Stimulated activated CD8-positive, alpha-beta memory T cell treated with anti-CD3 and anti-CD28 coated beads, Interleukin-15, amount 100 ng/mL, for 48 hours (primary cell): ENCODE results near the gene SLC25A21.
"Not testable (repeated sequence)": the region's sequence is repeated elsewhere in the genome, so short reads cannot be mapped to it uniquely, and the experiment has no call there.

Source experiments
- DNase-seq, 2 donors: peaks; one replicate each; pipeline ENCODE4 v3.0.0-alpha.2; 2020; ENCODE audit warnings: low read depth in 2 of 2

The SLC25A21 gene

DNA sequence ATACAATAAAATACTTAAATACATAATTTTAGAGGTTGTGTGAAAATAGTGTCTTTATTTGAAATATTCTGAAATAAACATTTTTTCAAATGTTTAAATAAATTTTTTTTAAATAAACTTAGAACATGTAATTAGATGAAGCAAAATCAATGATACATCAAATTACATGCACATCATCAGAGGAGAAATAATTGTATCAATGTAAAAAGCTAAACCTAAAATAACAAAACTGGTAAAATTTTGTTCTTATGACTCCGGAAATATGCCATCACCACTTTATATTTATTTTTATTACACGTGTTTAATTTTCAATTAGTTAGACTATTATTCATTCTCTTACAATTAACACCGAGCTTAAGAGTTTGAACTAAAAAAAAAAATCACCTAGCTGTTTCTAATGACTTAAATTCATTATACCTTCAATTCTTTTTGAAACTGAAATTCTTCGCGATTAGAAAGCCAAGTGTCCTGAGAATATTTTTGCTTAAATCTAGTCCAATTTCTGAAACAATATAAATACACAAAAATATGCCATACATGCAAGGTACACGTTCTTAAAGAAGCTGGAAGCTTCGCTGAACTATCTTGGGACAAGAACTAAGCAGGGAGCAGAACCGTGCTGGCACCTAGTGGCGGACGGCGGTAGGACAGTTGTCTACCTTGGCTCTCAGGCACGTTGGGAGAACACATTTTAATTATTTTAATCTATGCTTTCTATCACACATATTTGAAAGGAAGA, 230.5 kb downstream of the SLC25A21 start:
- peak; percentile 16 to 28 for DNase-seq

DNA sequence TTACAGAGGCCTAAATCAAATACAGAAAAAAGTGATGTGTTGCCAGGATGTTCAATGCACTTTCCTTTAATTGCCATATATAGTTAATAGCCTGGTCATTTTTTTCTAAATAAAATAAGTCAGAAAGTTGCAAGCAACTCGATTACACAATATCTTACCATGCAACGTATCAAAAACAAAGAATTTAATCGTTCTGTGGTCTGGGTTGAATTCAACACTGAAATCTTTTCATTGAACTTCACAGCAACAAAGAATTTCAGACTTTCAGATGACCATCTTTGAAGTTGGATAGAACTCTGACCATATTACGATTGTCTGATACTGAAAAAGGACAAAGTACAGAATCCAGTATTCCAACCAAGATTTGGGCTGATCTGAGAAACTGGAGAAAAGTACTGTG, 231.9 kb downstream of the SLC25A21 start:
- DNase-seq, result no peak

DNA sequence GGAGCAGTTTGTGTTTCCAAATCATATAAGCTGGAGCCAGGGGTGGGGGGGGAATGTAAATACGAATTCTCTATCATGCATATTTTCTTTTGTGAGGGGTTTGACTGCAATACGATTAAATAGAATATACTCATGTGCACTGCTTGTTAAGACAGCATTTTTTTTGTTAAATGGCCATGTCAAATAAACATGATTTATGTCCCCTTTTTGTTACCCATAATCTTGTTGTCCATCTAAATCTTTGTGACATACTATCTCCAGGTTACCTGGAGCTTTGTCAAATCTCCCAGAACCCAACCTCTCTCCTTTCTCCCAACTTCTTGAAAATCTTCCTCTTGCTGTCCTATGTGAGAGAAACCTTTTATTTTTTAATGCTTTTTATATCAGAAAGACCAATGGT, 233.1 kb downstream of the SLC25A21 start:
- no peak for DNase-seq

DNA sequence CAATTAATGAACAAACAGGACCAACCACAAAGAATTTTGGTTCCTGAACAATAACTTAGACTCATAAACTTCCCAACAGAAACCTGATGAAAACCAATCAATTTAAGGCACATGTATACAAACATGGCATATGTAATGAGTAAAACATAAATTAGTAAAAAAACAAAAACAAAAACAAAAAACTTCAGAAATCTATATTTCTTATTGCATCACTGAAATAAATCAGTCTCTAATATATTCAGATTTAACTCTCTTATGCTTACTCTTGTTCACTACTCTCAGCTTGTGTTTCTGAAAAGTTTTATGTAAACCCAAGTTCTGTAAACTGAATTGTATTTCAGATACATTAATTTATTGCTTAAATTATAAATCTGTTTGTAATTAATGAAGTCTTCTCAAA, 233.7 kb downstream of the SLC25A21 start:
- no peak for DNase-seq

DNA sequence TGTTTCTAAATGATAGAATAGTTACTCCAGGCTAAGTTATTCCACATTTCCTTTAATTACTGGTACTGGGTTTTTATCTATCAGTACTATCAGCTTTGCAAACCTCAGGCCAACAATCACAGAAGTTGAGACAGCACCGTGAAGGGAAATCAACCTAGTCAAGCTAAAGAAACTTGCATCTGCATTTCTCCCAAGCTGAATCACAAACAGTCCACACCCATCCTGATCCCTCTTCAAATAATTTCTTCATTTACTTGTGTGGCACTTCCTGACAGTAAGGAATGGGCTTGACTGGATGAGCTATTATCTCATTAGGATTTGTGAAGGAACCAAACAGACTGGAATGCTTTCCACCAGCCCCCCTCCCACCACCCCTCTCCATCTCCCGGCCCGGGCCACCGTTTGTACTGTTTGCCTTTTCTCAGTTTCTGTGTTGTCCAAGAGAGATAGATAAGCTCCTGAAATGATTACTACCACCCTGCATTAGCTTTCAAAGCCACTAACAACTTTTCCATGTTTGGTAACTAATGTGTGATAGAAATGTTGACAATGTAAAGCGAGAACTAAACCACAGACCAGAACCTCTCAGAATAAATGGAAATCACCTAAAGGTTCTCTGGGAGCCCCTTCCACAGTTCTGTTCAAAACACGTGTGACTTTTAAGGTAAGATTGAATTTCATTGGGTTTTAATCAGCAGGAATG, 236.3 kb downstream of the SLC25A21 start:
- no peak for DNase-seq

DNA sequence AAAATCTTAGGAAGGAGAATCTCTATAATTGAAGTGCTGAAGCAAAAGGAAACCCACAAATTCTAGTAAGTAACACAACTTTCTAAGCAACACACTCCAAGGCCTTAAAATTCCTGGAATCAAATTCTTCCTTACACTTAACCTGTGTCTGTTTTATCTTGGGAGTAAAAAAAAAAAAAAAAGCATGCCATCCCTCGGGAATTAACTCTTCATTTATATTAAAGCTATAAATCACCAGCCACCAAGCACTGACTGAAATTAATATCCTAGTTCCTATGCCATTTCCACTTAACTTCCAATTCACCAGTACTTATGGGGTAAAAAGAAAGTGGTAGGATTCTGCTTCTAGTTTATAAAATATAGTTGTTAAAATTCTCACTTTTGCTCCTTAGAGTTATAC, 238.1 kb downstream of the SLC25A21 start:
- no peak for DNase-seq

DNA sequence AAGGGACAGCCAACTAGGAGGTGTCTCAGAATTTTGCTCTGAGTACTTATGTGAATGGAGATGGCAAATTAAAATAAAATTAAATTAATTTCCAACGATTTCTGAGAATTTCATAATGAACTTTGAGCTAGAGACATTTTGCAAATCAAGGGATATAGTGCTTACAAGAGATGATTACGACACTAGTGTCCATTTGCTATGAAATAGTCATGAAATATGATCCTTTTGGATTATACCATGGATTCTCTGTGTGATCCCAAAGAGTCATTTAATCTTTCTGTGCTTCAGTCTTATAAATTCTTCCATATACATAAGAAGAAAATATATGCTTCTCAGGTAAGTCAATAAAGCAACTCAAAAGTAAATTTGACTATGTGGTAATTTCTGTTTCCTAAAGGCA, 240.6 kb downstream of the SLC25A21 start:
- DNase-seq, result no peak

DNA sequence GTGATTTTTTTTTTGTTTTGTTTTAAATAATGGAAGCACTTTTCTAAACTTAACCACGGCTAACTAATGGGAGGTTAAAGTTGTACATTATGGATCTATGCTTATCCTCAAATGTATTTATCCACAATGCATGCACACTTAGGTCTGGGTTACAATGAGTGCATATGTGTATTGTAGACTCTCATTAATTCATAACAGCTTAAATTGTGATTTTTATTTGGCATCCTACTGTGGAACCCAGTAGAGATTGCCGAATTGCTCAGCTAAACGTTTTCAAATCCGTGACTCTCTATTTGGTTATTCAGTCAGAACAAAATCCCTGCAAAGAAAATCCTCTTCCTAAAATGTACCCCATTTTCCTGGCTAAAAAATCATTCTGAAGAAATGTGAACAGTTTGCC, 244.0 kb downstream of the SLC25A21 start:
- DNase-seq, result no peak

DNA sequence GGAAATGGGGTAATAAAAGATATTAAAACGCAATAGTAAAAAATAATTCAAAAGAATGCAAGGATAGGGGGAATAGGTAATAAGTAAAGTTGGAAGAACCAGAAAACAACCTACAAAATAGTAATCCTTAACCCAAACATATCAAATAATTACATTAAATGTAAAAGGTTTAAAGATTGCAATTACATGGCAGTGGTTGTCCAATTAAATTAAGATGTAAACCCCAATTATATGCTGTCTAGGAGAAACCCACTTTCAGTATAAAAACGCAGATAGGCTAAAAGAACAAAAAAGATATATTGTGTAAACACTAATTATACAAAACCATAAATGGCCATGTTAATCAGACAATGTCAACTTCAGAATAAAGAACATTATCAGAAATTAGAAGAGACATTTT, 247.3 kb downstream of the SLC25A21 start:
- DNase-seq, result no peak

DNA sequence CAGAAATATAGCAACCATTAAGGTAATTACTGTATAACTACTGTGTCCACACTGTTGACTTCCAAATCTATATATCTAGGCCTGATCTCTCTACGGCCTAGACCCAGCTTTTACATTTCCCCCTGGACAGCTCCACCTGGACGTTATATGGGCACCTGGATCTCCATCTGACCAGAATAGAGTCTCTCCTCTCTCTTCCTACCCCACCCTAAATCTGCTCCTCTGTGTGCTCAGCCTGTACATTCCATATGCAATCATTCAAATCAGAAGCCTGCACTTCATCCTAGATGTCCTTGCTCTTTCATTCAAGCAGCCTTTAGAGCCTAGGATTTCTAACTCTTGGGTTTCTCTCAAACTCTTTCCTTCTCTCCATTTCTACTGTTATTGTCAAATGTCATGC, 255.7 kb downstream of the SLC25A21 start:
- no peak for DNase-seq

DNA sequence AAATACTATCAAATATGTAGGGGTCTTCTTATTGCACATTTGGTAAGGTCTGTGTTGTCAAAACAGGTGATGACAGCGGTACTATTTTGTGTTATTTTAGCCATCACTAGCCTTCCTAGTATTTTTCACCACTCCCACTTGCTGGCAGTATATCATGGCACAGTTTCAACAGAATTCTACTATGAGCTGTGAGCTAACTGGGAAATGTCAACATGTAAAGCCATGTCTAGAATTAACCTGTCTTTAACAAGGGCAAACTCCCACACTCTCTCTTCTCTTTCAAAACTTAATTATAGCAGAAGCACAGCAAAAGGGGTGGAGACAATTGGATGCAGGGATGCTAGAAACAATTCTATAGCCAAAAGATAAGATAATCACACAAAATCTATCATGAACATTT, 257.3 kb downstream of the SLC25A21 start:
- no peak for DNase-seq

DNA sequence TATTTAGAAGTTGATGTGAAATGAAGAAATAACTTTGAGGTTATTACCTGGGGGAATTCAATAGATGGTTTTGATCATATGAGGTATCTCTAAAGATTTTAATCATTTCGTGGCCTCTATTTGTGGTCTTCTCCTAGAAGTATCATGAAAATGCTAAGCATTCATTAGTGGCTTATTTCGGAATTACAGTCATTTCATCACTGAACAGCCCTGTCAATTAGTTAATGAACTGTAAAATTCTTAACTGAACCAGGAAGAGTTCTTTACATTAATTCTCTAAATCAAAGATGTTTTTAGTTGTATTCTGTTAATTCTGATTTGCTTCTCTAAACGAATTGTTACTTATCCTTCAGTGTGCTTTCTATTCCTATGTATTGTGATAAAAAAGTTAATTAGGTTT, 261.8 kb downstream of the SLC25A21 start:
- DNase-seq, result no peak

DNA sequence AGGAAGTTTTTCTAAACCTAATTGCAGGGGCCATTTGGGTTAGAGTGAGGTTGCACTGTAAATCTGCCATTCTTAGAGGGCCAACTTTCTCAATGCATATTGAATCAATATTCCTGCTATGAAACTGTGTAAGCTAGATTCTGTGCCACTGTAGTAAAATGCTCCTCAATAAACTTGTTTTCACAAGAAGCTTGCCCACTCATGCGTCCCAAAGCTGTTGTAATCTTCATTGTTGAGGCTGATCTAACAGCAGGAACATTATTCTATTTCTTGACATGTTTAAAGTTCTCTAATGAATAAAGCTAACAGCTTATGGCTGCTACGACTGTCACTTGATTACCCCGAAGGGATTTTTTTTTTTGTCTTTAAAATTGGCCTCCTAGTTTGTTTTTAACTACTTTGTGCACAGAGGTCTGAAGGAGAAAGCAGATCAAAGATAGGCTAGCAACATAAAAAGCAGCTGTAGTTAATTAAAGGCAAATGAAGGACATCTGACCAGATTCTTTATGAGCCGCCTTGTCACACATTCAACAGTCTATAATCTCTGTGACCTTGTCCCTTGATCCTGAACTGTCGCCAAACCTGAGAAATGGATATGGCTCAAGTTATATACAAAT, 267.0 kb downstream of the SLC25A21 start:
- DNase-seq, result no peak

DNA sequence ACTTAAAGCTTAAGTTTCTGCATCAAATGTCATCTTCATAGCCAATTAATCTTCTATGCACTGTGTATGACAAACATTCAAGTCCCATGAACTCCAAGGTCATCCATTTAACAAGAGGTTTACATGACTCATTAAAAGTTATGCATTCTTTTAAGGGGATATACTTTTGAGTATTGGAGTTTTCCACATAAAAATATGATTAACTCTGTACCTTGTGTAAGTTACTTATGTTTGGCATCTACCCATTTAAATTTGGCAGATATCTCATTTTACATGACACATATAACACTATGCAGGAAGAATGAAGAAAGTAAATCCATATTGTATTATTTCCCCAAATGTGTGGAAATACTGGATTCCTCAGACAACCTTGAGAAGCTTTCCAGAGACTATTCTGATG, 270.5 kb downstream of the SLC25A21 start:
- no peak for DNase-seq

DNA sequence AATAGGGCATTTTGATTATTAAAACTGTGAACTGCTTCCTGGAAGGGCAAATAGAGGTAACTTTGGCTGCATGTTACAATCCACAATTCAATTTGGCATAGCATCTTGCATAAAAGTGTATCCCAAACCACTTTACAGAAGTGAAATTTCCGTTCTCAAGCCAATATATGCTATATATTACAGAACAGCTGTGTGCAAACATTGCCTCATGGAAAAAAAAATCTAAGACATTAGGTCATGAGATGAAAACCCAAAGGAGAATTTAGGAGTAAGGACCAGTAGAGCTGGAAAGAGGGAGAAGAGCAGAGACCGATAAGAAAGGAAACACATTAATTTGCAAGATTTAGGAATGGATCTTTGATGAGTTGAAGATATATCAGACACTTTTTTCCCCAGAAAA, 271.6 kb downstream of the SLC25A21 start:
- no peak for DNase-seq

DNA sequence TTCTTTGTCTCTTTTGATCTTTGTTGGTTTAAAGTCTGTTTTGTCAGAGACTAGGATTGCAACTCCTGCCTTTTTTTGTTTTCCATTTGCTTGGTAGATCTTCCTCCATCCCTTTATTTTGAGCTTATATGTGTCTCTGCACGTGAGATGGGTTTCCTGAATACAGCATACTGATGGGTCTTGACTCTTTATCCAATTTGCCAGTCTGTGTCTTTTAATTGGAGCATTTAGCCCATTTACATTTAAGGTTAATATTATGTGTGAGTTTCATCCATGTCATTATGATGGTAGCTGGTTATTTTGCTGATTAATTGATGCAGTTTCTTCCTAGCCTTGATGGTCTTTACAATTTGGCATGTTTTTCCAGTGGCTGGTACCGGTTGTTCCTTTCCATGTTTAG, 276.1 kb downstream of the SLC25A21 start:
- not testable (repeated sequence) for DNase-seq

DNA sequence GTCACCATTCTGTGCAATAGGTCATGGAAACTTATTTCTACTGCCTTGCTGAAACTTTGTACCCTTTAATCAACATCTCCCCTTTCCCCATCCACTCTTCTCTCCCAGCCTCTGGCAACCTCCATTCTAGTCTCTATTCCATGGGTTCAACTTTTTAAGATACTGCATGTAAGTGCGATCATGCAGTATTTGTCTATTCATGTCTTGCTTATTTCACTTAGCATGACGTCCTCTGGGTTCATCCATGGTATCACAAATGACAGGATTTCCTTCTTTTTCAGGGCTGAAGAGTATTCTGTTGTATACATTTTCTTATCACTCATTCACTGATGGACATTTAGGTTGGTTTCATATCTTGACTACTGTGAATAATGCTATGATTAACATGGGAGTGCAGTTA, 288.4 kb downstream of the SLC25A21 start:
- no peak for DNase-seq

DNA sequence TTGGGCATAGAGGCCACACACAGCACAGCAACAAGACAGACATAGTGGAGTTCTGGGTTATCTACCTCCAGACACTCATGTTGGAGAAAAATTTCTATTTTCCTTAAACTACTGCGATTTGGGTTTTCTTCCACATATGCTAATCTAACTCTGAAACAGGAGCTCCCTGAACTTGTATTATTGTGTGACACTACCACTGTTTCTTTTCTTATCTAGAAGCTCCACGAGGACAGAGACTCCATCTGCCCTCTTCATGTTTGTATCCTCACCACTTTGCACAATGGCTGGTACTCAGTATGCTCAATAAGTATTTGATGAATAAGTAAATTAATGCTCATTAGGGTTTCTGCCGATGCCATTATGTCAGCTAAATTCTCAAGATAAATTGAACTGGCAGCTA, 292.1 kb downstream of the SLC25A21 start:
- DNase-seq, result no peak

DNA sequence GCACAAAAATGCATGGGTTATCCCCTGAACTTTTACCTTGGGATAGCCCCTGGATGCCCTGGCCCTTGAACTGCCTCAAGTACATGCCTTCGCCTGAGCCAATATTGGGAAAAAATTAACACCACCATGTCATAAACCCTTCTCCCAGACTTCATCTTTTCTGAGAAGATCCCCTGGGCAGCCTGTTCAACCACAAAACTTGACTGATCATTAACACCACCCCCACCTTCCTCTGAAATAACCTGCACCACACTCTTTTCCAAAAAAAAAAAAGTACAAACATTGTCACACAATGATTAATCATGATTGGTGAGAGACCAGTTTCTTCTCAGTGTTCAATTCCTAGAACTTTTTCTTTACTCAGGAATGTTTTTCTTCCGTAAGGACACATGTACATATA, 292.8 kb downstream of the SLC25A21 start:
- DNase-seq, result no peak

DNA sequence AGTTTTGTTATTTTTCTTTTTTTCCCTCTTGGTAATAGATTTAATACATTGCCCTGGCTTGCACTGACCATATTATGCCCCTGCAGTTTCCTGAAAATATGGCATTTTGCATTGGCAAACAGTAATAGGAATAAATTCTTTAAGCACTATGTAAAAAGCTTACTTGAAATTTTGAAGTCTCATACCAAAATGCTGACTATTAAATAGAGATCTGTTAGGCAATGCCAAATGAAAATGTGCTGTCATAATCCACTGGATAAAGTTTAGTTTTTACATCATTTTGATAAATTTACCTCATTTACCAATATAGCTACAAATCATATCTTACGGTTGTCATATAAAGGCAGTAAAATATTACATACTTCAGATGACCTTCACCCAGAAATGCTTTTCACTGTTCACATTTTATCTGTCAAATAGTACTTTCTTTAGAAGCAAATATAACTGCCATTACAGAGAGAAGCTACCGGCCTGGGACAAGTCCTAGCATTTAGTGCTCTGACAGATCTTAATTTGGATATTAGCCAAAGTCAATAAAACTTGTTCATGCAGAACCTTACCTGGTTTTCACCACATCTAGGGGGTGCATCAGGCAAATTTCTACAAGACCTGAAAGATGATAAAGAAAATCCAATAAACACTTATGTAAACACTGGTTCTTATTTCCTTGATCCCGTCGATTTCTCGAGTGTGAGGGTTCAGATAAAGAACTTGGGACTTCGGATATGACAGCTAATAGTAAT, 297.8 kb downstream of the SLC25A21 start:
- no peak for DNase-seq

DNA sequence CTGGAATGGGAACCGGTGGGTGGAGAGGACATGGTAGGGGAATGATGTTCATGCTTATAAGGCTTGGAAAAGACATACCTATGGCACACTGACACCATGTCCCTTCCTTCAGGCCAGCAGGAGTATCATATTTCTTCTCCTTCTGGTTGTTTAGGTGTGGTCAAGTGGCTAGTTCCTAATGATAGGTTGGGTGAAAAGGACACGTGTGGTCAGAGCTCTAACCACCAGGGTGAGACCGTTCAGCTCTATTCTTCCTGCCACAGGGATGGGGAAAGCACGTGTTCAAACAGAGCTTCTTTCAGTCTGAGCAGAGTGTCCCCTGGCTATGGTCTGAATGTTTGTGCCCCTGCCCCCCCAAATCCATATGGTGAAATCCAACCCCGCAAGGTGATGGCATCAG, 301.6 kb downstream of the SLC25A21 start:
- no peak for DNase-seq

DNA sequence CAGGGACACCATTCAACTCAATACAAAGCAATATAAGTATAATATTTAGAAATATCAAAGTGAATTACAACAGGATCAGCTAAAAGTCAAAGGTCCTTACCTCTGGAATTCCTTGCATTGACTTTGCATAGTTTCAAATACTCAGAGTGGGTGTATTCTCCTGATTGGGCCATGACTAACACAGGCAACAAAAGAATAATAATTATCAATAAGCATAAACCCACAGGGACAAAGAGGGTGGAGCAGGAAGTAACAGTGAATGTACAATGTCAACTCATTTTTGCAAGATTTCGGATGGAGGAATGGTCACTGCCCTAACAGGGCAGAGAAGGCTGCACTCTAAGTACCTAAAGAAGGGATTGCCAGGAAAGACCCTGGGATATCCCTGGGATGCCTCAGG, 303.3 kb downstream of the SLC25A21 start:
- DNase-seq, result no peak

DNA sequence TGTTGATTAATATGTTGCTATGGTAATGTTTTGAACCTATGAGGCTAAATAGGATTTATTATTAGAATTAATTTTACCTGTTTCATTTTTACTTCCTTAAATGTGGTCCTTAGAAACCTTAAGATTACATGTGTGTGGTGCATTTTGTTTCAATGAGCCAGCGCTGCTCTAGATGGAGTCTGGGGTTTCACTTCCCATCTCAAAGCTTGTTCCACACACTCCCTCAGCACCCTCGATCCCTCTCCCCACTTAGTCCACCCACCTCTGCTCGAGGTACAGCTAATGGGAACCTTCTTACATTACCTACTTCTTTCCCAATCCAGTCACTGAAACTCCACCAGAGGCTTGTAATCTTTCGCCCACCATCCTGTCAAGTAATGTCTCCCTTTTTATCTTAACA, 305.5 kb downstream of the SLC25A21 start:
- DNase-seq, result no peak
